ENCODE data around the gene ATP8A2.

- TF ChIP-seq CTCF (IDR thresholded peaks at IDR 0.05) (no peak), POLR2A (IDR thresholded peaks at IDR 0.05) (no peak)
Measured at GRCh38 chr13:25904830-25905229, 533.1 kb downstream of the ATP8A2 start.
